ENCODE data around the gene CXCR3.
"Not testable (repeated sequence)": the region's sequence is repeated elsewhere in the genome, so short reads cannot be mapped to it uniquely, and the experiment has no call there.

The CXCR3 gene

GRCh38 chrX:71609095-71609750 is 9.1 kb downstream of the CXCR3 start:
- DNase-seq (ENCODE audit: low spot score) = no peak

DNA sequence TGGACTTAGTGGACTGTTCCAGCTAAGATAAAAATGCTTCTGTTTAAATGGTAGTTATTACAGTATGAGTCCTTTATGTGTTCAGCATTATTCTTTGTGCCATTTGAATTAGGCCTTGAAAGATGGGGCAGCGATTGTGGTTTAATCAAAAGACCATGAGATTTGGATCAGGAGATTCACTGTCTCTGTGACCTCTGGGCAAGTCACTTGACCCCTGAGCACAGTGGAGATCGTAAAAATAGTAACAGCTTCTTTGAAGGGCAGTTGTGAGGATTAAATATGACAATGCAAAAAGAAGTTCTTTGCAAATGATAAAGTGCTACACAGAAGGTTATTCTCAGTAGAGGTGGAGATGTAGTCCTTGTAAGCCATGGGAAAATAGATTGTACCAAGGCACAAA is 10.8 kb downstream of the CXCR3 start:
- no peak for DNase-seq (ENCODE audit: low spot score)

DNA sequence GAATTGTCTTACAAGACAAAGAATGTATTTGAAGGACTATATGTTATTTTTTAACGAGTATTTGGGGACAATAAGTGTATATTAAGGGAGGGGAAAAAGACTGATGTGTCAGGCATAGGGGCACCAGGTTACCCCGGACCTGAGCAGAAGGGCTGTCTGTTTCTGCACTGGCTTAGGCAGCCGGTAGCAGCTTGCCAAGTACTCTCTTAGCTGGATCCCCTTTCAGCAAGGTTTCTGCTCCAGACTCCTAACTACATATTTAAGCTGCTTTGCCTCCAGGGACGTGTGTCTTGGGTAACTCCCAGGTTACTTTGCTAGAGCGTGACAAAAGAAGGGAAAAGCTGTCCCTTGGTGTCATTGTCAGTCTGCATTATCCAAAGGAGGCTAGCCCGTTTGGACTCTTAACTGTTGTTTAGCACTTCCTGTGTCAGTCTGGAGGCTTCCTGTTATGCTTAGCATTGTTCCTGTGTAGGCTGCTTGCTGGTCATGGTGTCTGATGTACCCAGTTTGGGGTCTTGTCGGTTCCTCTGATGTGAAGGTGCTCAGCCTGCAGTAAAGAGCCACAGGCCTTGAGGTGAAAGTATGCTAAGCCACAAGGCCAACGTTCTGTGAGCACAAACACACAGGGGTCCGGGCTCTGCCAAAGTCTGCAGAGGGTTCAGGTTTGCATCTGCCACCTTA is 11.6 kb downstream of the CXCR3 start:
- DNase-seq (ENCODE audit: low spot score) = no peak

GRCh38 chrX:71604796-71605568 is 13.3 kb downstream of the CXCR3 start:
- no peak for DNase-seq (ENCODE audit: low spot score)

- no peak for DNase-seq (ENCODE audit: low spot score)
Observed at GRCh38 chrX:71604141-71604540, 14.2 kb downstream of the CXCR3 start.

DNA sequence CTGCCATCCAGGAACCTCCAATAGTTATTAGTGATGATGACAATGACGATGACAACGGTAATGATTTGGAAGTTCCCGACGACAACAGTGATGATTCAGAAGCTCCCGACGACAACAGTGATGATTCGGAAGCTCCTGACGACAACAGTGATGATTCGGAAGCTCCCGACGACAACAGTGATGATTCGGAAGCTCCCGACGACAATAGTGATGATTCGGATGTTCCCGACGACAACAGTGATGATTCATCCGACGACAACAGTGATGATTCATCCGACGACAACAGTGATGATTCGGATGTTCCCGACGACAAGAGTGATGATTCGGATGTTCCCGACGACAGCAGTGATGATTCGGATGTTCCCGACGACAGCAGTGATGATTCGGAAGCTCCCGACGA is 14.7 kb downstream of the CXCR3 start:
- DNase-seq (ENCODE audit: low spot score) = no peak

DNA sequence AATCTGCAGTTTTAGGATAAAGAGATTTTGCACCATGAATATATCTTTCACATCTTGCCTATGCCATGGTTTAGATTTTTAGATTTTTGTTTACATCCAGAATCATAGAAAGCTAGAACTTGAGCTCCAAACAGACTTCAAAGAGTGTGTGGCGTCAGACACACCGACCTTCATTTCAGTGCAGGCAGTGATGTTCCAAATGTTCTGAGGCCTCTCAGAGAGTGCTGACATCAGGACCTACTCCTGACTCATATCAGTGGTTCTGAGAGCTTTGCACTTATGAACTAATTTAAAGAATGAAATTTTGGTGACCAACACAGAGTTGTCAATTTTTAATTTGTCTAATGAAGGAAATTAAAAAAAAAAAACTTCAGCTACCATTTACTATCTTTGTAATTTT is 18.3 kb downstream of the CXCR3 start:
- DNase-seq (ENCODE audit: low spot score) = no peak

DNA sequence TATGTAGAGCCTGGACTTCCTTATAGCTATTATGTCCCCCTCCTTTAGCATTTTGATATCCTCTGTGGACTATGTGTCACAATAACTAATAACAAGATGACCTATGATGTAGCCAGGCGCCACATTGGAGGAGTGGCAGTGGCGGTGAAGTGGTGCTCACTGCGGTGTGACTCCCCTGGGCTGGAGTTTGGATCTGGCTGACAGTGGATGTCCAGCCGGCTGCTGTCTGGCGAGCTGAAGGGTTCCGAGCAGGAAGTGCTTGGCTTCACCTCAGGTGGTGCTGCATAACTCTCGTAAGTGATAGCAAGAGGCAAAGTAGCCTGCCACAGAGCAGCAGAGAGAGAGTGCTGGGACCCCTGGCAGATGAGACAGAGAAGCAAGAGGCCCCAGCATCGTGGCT is 25.1 kb downstream of the CXCR3 start:
- DNase-seq (ENCODE audit: low spot score) = not testable (repeated sequence)

- DNase-seq (ENCODE audit: low spot score) = no peak
Observed at GRCh38 chrX:71586929-71587328, 31.4 kb downstream of the CXCR3 start.

DNA sequence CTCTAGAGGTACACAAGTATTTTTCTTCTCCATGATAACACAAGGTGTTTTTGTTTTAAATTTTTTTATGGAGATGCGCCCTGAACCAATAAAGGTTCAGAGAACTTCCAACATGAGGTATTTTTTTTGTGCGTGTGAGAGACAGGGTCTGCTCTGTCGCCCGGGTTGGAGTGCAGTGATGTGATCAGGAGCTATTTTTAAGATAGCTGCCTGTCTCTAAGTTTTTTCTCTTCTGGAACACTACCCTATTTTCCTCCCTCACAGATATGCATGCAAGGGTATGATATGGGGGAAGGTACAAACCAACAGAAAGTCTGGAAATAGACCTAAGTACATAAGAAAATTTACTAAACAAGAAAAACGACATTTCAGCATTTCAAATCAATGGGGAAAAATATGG is 37.1 kb downstream of the CXCR3 start:
- no peak for DNase-seq (ENCODE audit: low spot score)

DNA sequence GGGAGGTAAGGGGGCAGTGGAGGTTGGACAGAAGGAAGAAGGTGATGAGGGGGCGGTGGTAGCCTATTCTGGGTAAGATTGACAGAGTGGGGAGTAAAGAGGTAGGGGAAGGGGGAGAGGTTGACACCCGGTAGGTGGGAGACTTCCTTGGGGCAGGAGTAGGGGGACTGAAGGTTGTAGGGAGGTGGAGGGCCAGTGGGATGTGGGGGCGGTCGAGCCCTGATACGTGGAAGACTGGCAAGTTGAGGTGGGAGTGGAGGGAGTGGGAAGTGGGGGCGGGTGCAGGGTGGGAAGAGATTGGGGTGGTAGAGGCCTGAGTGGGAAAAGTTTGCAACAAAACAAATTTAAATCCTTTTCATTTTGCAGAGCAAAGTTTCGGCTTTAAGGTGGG is 38.3 kb downstream of the CXCR3 start:
- no peak for DNase-seq (ENCODE audit: low spot score)

DNA sequence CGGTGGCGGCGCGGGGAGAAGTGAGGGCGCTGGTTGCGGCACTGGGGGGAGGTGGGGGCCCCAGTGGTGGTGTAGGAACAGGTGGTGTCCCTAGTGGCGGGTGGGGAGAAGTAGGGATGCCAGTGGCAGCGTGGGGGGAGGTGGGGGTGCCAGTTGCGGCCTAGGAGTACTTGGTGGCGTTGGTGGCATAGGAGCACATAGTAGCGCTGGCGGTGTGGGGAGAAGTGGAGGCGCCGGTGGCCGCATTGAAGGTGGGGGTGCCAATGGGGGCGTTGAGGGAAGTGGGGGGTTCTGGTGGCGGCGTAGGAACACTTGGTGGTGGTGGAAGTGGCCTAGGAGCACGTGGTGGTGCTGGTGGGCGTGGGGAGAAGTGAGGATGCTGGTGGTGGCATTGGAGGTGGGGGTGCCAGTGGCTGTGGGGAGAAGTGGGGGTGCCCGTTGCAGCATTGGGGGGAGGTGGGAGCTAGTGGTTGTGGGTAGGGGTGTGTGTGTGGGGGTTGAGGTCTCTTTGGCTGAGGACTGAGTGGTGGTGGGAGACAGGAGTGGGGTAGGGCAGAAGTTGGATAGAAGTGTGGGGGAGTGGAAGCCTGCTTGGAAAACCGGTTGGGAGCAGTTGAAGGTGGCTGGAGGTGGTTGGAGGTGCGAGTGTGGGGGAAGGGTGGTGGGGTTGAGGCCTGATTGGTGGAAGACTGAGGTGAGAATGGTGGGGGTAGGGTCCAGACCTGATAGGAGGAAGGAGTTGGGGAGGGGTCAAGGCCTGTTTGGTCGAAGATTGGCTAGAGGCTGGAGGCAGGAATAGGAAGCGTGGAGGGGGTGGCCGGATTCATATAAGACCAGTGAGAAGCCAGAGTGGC is 38.9 kb downstream of the CXCR3 start:
- no peak for DNase-seq (ENCODE audit: low spot score)

DNA sequence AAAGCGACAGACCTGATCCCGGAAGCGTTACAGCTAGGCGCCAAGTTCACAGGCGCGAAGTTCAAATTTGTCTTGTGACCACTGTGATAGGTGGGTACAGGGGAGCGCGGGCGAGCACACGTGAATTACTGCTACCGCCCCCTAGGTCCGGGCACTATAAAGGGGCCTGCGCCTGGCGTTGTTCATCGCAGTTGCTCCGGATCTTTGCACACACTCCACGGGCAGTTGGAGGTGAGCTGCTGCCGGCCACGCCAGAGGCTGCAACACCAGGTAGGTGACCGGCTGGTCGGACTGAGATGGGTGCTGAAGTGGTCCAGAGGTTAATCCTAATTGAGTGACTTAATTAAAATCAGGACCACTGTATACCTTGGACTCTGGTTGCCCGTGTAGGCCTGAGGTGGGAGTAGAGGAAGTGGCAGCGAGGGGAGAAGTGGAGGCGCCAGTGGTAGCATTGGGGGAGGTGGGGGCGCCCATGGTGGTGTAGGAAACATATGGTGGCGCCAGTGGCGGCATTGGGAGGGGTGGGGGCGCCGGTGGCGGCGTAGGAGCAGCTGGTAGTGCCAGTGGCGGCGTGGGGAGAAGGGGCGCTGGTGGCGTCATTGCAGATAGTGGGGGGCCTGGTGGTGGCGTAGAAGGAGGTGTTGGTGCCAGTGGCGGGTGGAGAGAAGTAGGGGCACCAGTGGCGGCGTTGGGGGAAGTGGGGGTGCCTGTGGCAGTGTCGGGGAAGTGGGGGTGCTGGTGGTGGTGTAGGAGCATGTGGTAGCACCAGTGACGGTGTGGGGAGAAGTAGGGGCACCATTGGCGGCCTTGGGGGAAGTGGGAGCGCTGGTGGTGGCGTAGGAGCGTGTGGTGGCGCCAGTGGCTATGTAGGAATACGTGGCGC is 39.8 kb downstream of the CXCR3 start, which contains the start of gene GCNA:
TSS of gene GCNA (plus strand) at position 185 of the 883 bp plus-strand sequence. CDS start 2,385 bp downstream, outside the sequence.
- no peak for DNase-seq (ENCODE audit: low spot score)

- DNase-seq (ENCODE audit: low spot score) = no peak
Observed at GRCh38 chrX:71577682-71578081, 40.6 kb downstream of the CXCR3 start.

GRCh38 chrX:71573590-71573989 is 44.7 kb downstream of the CXCR3 start:
- no peak for DNase-seq (ENCODE audit: low spot score)

GRCh38 chrX:71571390-71571789 is 46.9 kb downstream of the CXCR3 start:
- not testable (repeated sequence) for DNase-seq (ENCODE audit: low spot score)
